Measurements from ENCODE around the gene RHEBL1.

The RHEBL1 gene

GRCh38 chr12:49108958-49109404 is 39.2 kb upstream of the RHEBL1 start:
- 0 out of 2 replicates have a peak, but pooled peaks have one; percentile 21 for TF ChIP-seq POLR2AphosphoS5 (IDR thresholded peaks at IDR 0.05; ENCODE audit: low read depth, low read length)
- TF ChIP-seq SIN3A (IDR thresholded peaks at IDR 0.05; ENCODE audit: borderline replicate concordance, insufficient read depth, low read length) = no peak
- TF ChIP-seq FOXP2 (optimal IDR thresholded peaks at IDR 0.05; ENCODE audit: borderline replicate concordance, extremely low read depth, extremely low read length, insufficient read depth) = no peak
- peak in 1 of 2 experiments; percentile 71; a peak in 2 of 4 replicates for TF ChIP-seq REST (IDR thresholded peaks at IDR 0.05; ENCODE audit: insufficient read depth in 1 of 2, low read depth in 2 of 2, low read length in 2 of 2)
- 0 out of 2 replicates have a peak, but pooled peaks have one; percentile 11 for TF ChIP-seq TAF1 (IDR thresholded peaks at IDR 0.05; ENCODE audit: borderline replicate concordance, insufficient read depth, low read length)

DNA sequence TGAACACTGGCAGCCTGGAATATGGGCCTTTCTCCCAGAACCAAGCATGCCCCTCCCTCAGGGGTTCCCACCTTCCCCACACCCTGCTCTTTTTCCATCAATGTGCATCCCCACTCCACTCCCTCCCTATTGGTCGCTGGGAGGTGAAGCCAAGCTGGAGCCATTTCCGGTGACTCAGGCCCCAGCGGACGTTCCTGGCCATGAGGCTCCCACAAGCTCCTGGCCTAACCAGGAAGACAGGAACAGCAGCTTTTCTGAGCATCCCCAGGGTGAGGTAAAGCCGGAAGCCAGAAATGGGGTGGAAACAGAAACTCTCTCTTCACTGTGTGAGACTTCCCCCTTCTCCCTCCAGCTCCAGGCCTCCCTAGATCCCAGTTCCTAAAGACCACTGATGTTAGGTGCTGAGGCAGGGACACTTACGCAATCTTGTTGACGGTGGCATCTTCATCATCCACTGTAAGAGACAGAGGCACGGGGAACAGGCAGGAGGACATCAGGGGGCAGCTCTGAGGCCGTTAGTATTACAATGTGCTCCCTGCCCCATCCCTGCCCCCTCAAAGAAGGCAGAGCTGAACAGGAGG is 35.8 kb upstream of the RHEBL1 start:
- TF ChIP-seq REST (IDR thresholded peaks at IDR 0.05; ENCODE audit: insufficient read depth in 1 of 2, low read depth in 2 of 2, low read length in 2 of 2) = no peak
- no peak for TF ChIP-seq SIN3A (IDR thresholded peaks at IDR 0.05; ENCODE audit: borderline replicate concordance, insufficient read depth, low read length)
- no peak for TF ChIP-seq TAF1 (IDR thresholded peaks at IDR 0.05; ENCODE audit: borderline replicate concordance, insufficient read depth, low read length)
- no peak for TF ChIP-seq FOXP2 (optimal IDR thresholded peaks at IDR 0.05; ENCODE audit: borderline replicate concordance, extremely low read depth, extremely low read length, insufficient read depth)
- no peak for TF ChIP-seq POLR2AphosphoS5 (IDR thresholded peaks at IDR 0.05; ENCODE audit: low read depth, low read length)

GRCh38 chr12:49104822-49105221 is 35.0 kb upstream of the RHEBL1 start:
- TF ChIP-seq REST (IDR thresholded peaks at IDR 0.05; ENCODE audit: insufficient read depth in 1 of 2, low read depth in 2 of 2, low read length in 2 of 2) (peak; percentile 11 to 54; a peak in 1 of 4 replicates), FOXP2 (optimal IDR thresholded peaks at IDR 0.05; ENCODE audit: borderline replicate concordance, extremely low read depth, extremely low read length, insufficient read depth) (no peak), TAF1 (IDR thresholded peaks at IDR 0.05; ENCODE audit: borderline replicate concordance, insufficient read depth, low read length) (no peak), POLR2AphosphoS5 (IDR thresholded peaks at IDR 0.05; ENCODE audit: low read depth, low read length) (no peak)

GRCh38 chr12:49100380-49100779 is 30.6 kb upstream of the RHEBL1 start:
- TF ChIP-seq POLR2AphosphoS5 (IDR thresholded peaks at IDR 0.05; ENCODE audit: low read depth, low read length) (no peak), FOXP2 (optimal IDR thresholded peaks at IDR 0.05; ENCODE audit: borderline replicate concordance, extremely low read depth, extremely low read length, insufficient read depth) (no peak), SIN3A (IDR thresholded peaks at IDR 0.05; ENCODE audit: borderline replicate concordance, insufficient read depth, low read length) (no peak), REST (IDR thresholded peaks at IDR 0.05; ENCODE audit: insufficient read depth in 1 of 2, low read depth in 2 of 2, low read length in 2 of 2) (no peak), TAF1 (IDR thresholded peaks at IDR 0.05; ENCODE audit: borderline replicate concordance, insufficient read depth, low read length) (no peak)

All from PFSK-1 (cell line).